Cerebellar cortex (tissue), 1 donor: Measurements from ENCODE around the gene INSC.

Experiments used
- DNase-seq: peaks from one replicate; pipeline ENCODE4 v3.0.0-alpha.2; 2015; ENCODE audit warnings: low spot score

Gene INSC

GRCh38 chr11:15189641-15190365 is 75.1 kb downstream of the INSC start:
- DNase-seq = no peak

GRCh38 chr11:15190611-15191010 is 75.9 kb downstream of the INSC start:
- no peak for DNase-seq

- no peak for DNase-seq
Observed at GRCh38 chr11:15192005-15192556, 77.4 kb downstream of the INSC start.

- no peak for DNase-seq
Observed at GRCh38 chr11:15194671-15195415, 80.1 kb downstream of the INSC start.

GRCh38 chr11:15195454-15196200 is 80.9 kb downstream of the INSC start:
- no peak for DNase-seq

- DNase-seq = no peak
Observed at GRCh38 chr11:15196704-15197103, 82.0 kb downstream of the INSC start.

- no peak for DNase-seq
Observed at GRCh38 chr11:15197696-15198095, 83.0 kb downstream of the INSC start.

GRCh38 chr11:15198284-15198683 is 83.6 kb downstream of the INSC start:
- DNase-seq = no peak

GRCh38 chr11:15199693-15200092 is 85.0 kb downstream of the INSC start:
- DNase-seq = peak; percentile 2

GRCh38 chr11:15200696-15201095 is 86.0 kb downstream of the INSC start:
- no peak for DNase-seq

GRCh38 chr11:15201586-15201985 is 86.9 kb downstream of the INSC start:
- no peak for DNase-seq

- no peak for DNase-seq
Observed at GRCh38 chr11:15202626-15203025, 87.9 kb downstream of the INSC start.

GRCh38 chr11:15204711-15205110 is 90.0 kb downstream of the INSC start:
- no peak for DNase-seq

GRCh38 chr11:15206791-15207190 is 92.1 kb downstream of the INSC start:
- no peak for DNase-seq

GRCh38 chr11:15208378-15209222 is 93.9 kb downstream of the INSC start:
- peak; percentile 44 for DNase-seq

- DNase-seq = no peak
Observed at GRCh38 chr11:15212876-15213275, 98.2 kb downstream of the INSC start.

- DNase-seq = no peak
Observed at GRCh38 chr11:15213471-15214231, 98.9 kb downstream of the INSC start.

GRCh38 chr11:15215005-15215404 is 100.3 kb downstream of the INSC start:
- DNase-seq = no peak

GRCh38 chr11:15216678-15217077 is 102.0 kb downstream of the INSC start:
- DNase-seq = no peak

GRCh38 chr11:15217416-15217815 is 102.7 kb downstream of the INSC start:
- no peak for DNase-seq

- DNase-seq = no peak
Observed at GRCh38 chr11:15222777-15223176, 108.1 kb downstream of the INSC start.
